GM18519 (cell line): Measurements from ENCODE around the gene HAND1.

Source experiments
- ATAC-seq: cut with Tn5 transposase; IDR thresholded peaks from one replicate; pipeline ENCODE4 v1.9.1; 2021; ENCODE audit warnings: mild to moderate bottlenecking, moderate library complexity; ENCODE audit not compliant: unreplicated experiment, low FRiP score

HAND1 gene

GRCh38 chr5:154428208-154428607 is 49.8 kb downstream of the HAND1 start:
- no peak for ATAC-seq
